GM06990 (cell line): ENCODE data around the gene NPAP1.
"Not testable (repeated sequence)": the region's sequence is repeated elsewhere in the genome, so short reads cannot be mapped to it uniquely, and the experiment has no call there.

Experiments used
- DNase-seq: peaks from one replicate; pipeline ENCODE4 v3.0.0-alpha.2; 2011; ENCODE audit not compliant: insufficient read length; ENCODE audit errors: extremely low read depth
- H3K27me3 ChIP-seq: replicated peaks from 2 replicates; pipeline ENCODE4 v1.6.0; 2011; ENCODE audit warnings: low read length; ENCODE audit not compliant: control insufficient read depth, insufficient read depth
- H3K36me3 ChIP-seq: 2 replicates; pipeline ENCODE4 v1.5.1; 2011; ENCODE audit warnings: low read length; ENCODE audit not compliant: control insufficient read depth, insufficient read depth
- H3K4me3 ChIP-seq: replicated peaks from 2 replicates; pipeline ENCODE4 v1.5.1; 2011; ENCODE audit warnings: low read depth, mild to moderate bottlenecking, control low read depth, low read length
- TF ChIP-seq, protein P1 (sequence below): IDR thresholded peaks from 2 replicates; pipeline ENCODE4 v1.5.1; 2011; ENCODE audit warnings: low read length, control low read depth, mild to moderate bottlenecking, inconsistent platforms; ENCODE audit not compliant: insufficient read depth, poor library complexity, severe bottlenecking

Gene NPAP1

GRCh38 chr15:24675332-24676144 is at the start of gene NPAP1:
Gene NPAP1, plus strand, starts transcription at chr15:24675775. Its CDS starts 93 bp downstream, at chr15:24675868.
- Histone ChIP-seq H3K36me3 (no peaks in the 10 kb centered on the region), H3K4me3 (no peak within 1 kb of the TSS), H3K27me3 (no peaks in the 10 kb centered on the region)
- TF ChIP-seq, protein P1, sequence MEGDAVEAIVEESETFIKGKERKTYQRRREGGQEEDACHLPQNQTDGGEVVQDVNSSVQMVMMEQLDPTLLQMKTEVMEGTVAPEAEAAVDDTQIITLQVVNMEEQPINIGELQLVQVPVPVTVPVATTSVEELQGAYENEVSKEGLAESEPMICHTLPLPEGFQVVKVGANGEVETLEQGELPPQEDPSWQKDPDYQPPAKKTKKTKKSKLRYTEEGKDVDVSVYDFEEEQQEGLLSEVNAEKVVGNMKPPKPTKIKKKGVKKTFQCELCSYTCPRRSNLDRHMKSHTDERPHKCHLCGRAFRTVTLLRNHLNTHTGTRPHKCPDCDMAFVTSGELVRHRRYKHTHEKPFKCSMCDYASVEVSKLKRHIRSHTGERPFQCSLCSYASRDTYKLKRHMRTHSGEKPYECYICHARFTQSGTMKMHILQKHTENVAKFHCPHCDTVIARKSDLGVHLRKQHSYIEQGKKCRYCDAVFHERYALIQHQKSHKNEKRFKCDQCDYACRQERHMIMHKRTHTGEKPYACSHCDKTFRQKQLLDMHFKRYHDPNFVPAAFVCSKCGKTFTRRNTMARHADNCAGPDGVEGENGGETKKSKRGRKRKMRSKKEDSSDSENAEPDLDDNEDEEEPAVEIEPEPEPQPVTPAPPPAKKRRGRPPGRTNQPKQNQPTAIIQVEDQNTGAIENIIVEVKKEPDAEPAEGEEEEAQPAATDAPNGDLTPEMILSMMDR = no peak
- no peak for DNase-seq

DNA sequence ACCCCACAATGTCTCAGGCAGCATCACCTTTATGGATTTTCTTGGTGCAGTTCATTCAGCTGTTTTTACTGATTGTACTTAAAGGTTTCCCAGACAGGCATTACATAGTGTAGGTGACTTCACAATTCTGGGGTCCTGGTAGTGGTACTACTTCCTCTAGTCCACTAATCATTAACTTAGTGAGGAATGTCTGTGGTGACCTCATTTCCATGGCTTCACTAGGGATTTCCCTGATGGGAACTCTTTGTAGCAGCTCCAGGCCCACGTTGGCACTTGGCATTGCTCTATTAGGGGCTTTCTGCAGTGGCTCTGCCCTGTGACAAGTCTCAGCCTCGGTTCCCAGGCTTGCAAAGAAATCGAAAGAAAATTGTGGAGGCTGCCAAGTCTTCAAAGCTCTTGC is 48.1 kb upstream of the NPAP1 start:
- Histone ChIP-seq H3K27me3 (no peaks in the 10 kb centered on the region), H3K36me3 (no peaks in the 10 kb centered on the region), H3K4me3 (no peak overlapping the region)
- TF ChIP-seq, protein P1 = no peak
- DNase-seq = no peak

- DNase-seq = no peak
- Histone ChIP-seq H3K36me3 (no peaks in the 10 kb centered on the region), H3K27me3 (no peaks in the 10 kb centered on the region), H3K4me3 (no peak overlapping the region)
- TF ChIP-seq, protein P1 = no peak
These were observed 42.5 kb upstream of the NPAP1 start for GRCh38 chr15:24633082-24633481.

DNA sequence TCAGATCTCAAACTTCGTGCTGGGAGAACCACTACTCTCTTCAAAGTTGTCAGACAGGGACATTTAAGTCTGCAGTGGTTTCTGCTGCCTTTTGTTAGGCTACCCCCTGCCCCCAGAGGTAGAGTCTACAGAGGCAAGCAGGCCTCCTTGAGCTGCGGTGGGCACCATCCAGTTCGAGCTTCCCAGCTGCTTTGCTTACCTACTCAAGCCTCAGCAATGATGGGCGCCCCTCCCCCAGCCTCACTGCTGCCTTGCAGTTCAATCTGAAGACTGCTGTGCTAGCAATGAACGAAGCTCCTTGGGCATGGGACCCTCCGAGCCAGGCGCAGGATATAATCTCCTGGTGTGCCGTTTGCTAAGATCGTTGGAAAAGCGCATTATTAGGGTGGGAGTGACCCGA is 36.2 kb upstream of the NPAP1 start:
- not testable (repeated sequence) for DNase-seq, H3K27me3 ChIP-seq, H3K4me3 ChIP-seq, H3K36me3 ChIP-seq

GRCh38 chr15:24645627-24646026 is 29.9 kb upstream of the NPAP1 start:
- TF ChIP-seq, protein P1 = no peak
- Histone ChIP-seq H3K36me3 (no peaks in the 10 kb centered on the region), H3K27me3 (no peaks in the 10 kb centered on the region), H3K4me3 (no peak overlapping the region)
- DNase-seq = no peak

GRCh38 chr15:24659622-24660021 is 16.0 kb upstream of the NPAP1 start:
- DNase-seq = no peak

More at GRCh38 chr15:24659622-24660021, 16.0 kb upstream of the NPAP1 start:
- H3K27me3 ChIP-seq = no peaks in the 10 kb centered on the region
- H3K4me3 ChIP-seq = no peak overlapping the region
- H3K36me3 ChIP-seq = no peaks in the 10 kb centered on the region
- TF ChIP-seq, protein P1 = no peak
